NT2/D1 (cell line): ENCODE results near the gene RGS11.

Experiments
- DNase-seq: peaks from one replicate; pipeline ENCODE4 v3.0.0-alpha.2; 2011; ENCODE audit warnings: low read depth, low spot score
- H3K27me3 ChIP-seq: 2 replicates; pipeline ENCODE4 v1.6.0; 2011; ENCODE audit warnings: mild to moderate bottlenecking; ENCODE audit not compliant: insufficient read length, insufficient read depth
- H3K36me3 ChIP-seq: 2 replicates; pipeline ENCODE4 v1.6.1; 2011; ENCODE audit warnings: mild to moderate bottlenecking, low read length, mixed read lengths; ENCODE audit not compliant: insufficient read depth, insufficient read length
- H3K4me1 ChIP-seq: 2 replicates; pipeline ENCODE4 v1.5.1; 2011; ENCODE audit not compliant: insufficient read depth, insufficient read length
- H3K4me3 ChIP-seq: 2 replicates; pipeline ENCODE4 v1.5.1; 2011; ENCODE audit warnings: low read depth; ENCODE audit not compliant: insufficient read length
- H3K9ac ChIP-seq: 2 replicates; pipeline ENCODE4 v1.6.0; 2011; ENCODE audit warnings: low read depth; ENCODE audit not compliant: insufficient read length
- H3K9me3 ChIP-seq: 2 replicates; pipeline ENCODE4 v1.5.1; 2011; ENCODE audit warnings: mild to moderate bottlenecking, low read length; ENCODE audit not compliant: insufficient read depth
- SUZ12 ChIP-seq: IDR thresholded peaks from 2 replicates; pipeline ENCODE4 v1.6.1; 2011; ENCODE audit not compliant: insufficient read length, insufficient read depth; ENCODE audit errors: extremely low read depth
- YY1 ChIP-seq: IDR thresholded peaks from 2 replicates; pipeline ENCODE4 v1.6.1; 2011; ENCODE audit not compliant: insufficient read length, insufficient read depth
- ZNF274 ChIP-seq: IDR thresholded peaks from 2 replicates; pipeline ENCODE4 v1.6.1; 2011; ENCODE audit warnings: mild to moderate bottlenecking, low read depth, low read length

Gene RGS11

DNA sequence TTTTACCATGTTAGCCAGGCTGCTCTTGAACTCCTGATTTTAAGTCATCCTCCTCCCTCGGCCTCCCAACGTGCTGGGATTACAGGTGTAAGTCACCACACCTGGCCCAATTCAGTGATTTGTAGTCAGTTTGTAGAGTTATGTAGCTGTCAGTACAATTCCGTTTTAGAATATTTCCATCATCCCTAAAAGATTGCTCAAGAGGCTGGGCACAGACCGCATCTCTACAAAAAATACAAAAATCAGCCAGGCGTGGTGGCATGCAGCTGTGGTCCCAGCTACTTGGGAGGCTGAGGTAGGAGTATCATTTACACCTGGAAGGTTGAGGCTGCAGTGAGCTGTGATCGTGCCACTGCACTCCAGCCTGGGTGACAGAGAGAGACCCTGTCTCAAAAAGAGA, 20.6 kb downstream of the RGS11 start:
- no peaks in the 10 kb centered on the region for H3K27me3 ChIP-seq
- no peak for DNase-seq
- no peaks in the 10 kb centered on the region for H3K9me3 ChIP-seq
- TF ChIP-seq ZNF274 (no peak), SUZ12 (no peak), YY1 (no peak)
- no peak overlapping the region for H3K4me3 ChIP-seq
- peaks cover 61% of the 10 kb centered on the region for H3K36me3 ChIP-seq
- peaks cover 1% of the 10 kb centered on the region for H3K4me1 ChIP-seq
- no peak overlapping the region for H3K9ac ChIP-seq

DNA sequence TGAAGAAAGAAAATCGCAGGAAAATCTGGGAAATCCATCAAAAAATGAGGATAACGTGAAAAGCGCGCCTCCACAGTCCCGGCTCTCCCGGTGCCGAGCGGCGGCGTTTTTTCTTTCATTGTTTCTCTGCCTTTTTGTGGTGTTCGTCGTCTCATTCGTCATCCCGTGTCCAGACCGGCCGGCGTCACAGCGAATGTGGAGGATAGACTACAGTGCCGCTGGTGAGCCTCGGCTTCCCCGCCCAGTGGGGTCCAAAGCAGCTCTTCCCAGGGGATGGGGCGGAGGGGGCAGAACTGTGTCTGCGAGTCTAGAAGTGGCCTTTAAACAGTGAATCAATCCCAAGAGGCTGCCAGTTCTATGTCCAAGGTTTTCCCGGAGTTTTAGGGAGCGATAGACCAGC, 21.3 kb downstream of the RGS11 start:
- Histone ChIP-seq H3K9me3 (no peaks in the 10 kb centered on the region), H3K27me3 (no peaks in the 10 kb centered on the region), H3K36me3 (peaks cover 58% of the 10 kb centered on the region), H3K4me1 (peaks cover 3% of the 10 kb centered on the region), H3K9ac (no peak overlapping the region), H3K4me3 (no peak overlapping the region)
- TF ChIP-seq ZNF274 = no peak
- TF ChIP-seq YY1 = no peak
- no peak for TF ChIP-seq SUZ12
- DNase-seq = no peak

DNA sequence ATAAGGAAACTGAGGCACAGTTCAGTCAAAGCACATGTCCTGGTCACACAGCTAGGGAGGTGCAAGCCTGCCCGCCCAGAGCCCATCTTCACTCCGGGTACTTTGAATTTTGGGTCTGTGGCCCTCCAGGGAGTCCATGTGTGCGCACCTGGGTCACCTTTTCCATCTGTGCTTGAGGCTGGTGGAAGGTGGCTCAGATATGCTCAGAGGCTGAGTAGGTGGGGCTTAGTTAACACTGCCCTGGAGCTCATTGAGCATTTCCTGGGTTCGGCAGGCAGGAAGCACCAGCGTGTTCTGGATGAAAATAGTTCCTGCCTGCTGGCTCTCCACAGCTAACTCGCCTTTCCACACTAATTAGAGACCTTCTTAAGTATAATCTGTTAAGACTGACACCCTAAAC, 21.9 kb downstream of the RGS11 start:
- DNase-seq = no peak
- Histone ChIP-seq H3K9me3 (no peaks in the 10 kb centered on the region), H3K9ac (no peak overlapping the region), H3K4me3 (no peak overlapping the region), H3K27me3 (no peaks in the 10 kb centered on the region), H3K4me1 (peaks cover 3% of the 10 kb centered on the region), H3K36me3 (peaks cover 53% of the 10 kb centered on the region)
- TF ChIP-seq YY1 (no peak), ZNF274 (no peak), SUZ12 (no peak)

DNA sequence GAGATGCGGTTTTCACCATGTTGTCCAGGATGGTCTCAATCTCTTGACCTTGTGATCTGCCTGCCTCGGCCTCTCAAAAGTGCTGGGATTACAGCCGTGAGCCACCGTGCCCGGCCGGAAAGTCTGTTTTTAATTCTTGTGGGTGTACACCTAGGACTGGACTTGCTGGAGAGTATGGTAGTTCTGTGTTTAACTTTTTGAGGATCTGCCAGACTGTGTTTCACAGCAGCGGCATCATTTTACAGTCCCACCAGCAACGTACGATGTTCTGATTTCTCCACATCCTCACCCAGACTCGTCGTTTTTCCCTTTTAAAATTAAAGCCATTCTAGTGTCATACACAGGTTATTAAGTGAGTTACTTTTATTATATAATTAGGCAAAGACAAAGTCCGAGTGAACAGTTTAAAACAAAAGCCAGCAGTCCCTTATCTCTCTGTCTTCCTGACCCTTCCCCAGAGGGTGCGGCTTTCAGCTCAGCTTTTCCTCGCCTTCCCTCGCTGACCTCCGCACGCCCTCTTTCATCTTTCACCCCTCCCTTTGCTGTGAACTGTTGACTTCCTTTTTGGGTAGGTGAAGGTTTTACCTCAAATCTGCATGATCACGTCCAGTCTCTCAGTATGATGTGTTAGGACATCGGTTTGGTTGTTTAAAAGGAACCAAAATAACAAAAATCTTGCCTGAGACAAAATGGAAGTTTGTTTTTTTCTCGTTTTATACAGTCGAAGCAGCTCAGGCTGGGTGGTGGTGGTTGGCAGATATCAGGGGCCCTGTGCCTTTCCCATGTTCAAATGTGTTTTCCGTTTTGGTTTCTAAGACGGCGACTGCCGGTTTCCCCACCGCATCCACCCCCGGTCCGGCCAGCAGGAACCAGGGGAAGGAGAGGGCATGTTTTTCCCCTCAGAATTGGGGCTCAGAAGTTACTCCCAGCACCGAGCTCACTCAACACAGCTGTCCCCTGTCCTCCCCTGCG, 23.1 kb downstream of the RGS11 start:
- Histone ChIP-seq H3K4me3 (no peak overlapping the region), H3K27me3 (no peaks in the 10 kb centered on the region), H3K36me3 (peaks cover 51% of the 10 kb centered on the region), H3K4me1 (peaks cover 3% of the 10 kb centered on the region), H3K9ac (no peak overlapping the region), H3K9me3 (no peaks in the 10 kb centered on the region)
- no peak for DNase-seq
- TF ChIP-seq YY1 (no peak), ZNF274 (no peak), SUZ12 (no peak)

DNA sequence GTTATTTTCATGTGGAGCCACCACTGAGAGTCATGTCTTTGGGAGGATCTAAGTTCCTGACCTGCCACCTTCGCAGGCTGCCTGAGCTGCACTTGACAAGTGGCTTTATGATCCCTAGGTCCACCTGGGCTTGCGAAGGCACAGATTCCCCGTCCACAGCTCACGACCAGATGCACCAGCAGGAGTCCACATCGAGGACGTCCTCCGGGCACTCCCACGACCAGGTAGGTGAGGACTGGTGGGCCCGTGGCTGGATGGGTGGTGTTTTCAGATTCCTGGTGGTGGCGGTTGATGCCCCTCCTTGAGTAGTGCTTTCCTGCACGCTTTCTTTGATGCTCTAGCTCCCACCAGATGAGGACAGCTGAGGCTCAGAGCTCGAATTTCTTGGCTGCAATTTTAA, 26.3 kb downstream of the RGS11 start:
- Histone ChIP-seq H3K9ac (no peak overlapping the region), H3K36me3 (peaks cover 29% of the 10 kb centered on the region), H3K4me1 (peaks cover 8% of the 10 kb centered on the region), H3K4me3 (no peak overlapping the region), H3K27me3 (no peaks in the 10 kb centered on the region), H3K9me3 (no peaks in the 10 kb centered on the region)
- no peak for TF ChIP-seq SUZ12
- TF ChIP-seq ZNF274 = no peak
- TF ChIP-seq YY1 = no peak
- no peak for DNase-seq

DNA sequence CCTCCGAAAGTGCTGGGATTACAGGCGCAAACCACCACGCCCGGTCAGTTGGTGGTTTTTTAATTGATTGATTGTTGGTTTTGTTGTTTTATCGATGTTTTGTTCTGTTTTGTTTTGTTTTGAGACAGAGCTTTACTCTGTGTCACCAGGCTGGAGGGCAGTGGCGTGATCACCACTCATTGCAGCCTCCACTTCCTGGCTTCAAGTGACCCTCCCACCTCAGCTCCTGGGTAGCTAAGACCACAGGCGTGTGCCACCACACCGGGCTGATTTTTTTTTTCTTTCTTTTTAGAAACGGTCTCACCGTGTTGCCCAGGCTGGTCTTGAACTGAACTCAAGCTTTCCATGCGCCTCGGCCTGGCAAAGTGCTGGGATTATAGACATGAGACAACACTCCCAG, 28.7 kb downstream of the RGS11 start:
- Histone ChIP-seq H3K36me3 (peaks cover 13% of the 10 kb centered on the region), H3K9ac (no peak overlapping the region), H3K27me3 (no peaks in the 10 kb centered on the region), H3K4me3 (no peak overlapping the region), H3K9me3 (no peaks in the 10 kb centered on the region), H3K4me1 (peaks cover 10% of the 10 kb centered on the region)
- no peak for TF ChIP-seq SUZ12
- no peak for DNase-seq

DNA sequence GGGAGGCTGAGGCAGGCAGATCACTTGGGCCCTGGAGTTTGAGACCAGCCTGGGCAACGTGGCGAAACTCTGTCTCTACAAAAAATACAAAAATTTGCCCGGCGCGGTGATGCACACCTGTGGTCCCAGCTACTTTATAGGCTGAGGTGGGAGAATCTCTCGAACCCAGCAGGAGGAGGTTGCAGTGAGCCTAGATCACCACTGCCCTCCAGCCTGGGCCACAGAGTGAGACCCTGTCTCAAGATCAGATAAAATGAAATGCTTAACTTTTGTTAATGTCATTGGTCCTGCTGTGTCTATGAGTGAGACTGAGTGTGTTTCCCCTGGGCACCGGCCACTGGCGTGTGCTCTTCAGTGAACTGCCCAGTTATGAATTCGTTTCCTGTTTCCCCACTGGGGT, 30.6 kb downstream of the RGS11 start:
- no peak overlapping the region for H3K9ac ChIP-seq
- H3K27me3 ChIP-seq = no peaks in the 10 kb centered on the region
- H3K4me1 ChIP-seq = peaks cover 11% of the 10 kb centered on the region
- H3K9me3 ChIP-seq = no peaks in the 10 kb centered on the region
- TF ChIP-seq YY1 (no peak), ZNF274 (no peak), SUZ12 (no peak)
- no peak overlapping the region for H3K4me3 ChIP-seq
- DNase-seq = no peak
- H3K36me3 ChIP-seq = peaks cover 5% of the 10 kb centered on the region

DNA sequence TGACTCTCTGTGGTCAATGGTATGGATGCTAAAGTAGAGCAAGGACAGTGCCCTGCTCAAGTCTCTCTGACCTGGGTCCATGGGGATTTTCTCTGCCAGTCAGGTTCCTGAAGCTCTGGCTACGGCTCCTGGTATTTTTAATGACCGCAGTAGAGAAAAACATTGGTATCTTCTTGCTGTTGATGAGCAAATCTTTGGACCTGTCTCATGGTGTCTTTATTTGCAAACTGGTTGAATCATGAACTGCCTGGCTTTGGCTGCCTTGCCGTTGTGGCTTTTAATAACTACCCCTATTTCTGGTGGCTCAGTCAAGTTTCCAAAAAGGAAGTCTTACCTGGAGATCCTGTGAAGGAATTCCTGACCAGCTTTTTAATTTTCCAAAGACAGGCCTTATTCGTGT, 32.4 kb downstream of the RGS11 start:
- no peak overlapping the region for H3K9ac ChIP-seq
- DNase-seq = no peak
- no peaks in the 10 kb centered on the region for H3K36me3 ChIP-seq
- H3K27me3 ChIP-seq = no peaks in the 10 kb centered on the region
- no peaks in the 10 kb centered on the region for H3K9me3 ChIP-seq
- H3K4me1 ChIP-seq = peaks cover 14% of the 10 kb centered on the region
- no peak overlapping the region for H3K4me3 ChIP-seq
- TF ChIP-seq SUZ12 = no peak
- TF ChIP-seq YY1 = no peak
- no peak for TF ChIP-seq ZNF274
